IgD-negative memory B cell (primary cell): ENCODE data around the gene SLC6A15. TPM values are rescaled to one million over a fixed set of nuclear protein-coding genes. Genes with fewer than 3 reads are reported as not detected.

Source experiments
- H3K27ac Mint-ChIP-seq, 3 donors: one replicate each; pipeline ENCODE4 v1.8.0; 2020 to 2022; ENCODE audit warnings: mild to moderate bottlenecking in 3 of 3, mixed read lengths in 3 of 3, moderate library complexity in 1 of 3
- H3K27me3 Mint-ChIP-seq: one replicate; pipeline ENCODE4 v1.8.0; 2021; ENCODE audit warnings: mixed read lengths
- H3K36me3 Mint-ChIP-seq: one replicate; pipeline ENCODE4 v1.8.0; 2020; ENCODE audit warnings: mild to moderate bottlenecking, mixed read lengths
- H3K4me1 Mint-ChIP-seq, 3 donors: one replicate each; pipeline ENCODE4 v1.8.0; 2020 to 2022; ENCODE audit warnings: mixed read lengths in 3 of 3, mild to moderate bottlenecking in 1 of 3
- H3K4me3 Mint-ChIP-seq, 4 donors: one replicate each; pipeline ENCODE4 v1.8.0; 2020 to 2022; ENCODE audit warnings: mild to moderate bottlenecking in 4 of 4, mixed read lengths in 4 of 4, moderate library complexity in 3 of 4
- H3K9me3 Mint-ChIP-seq, 3 donors: one replicate each; pipeline ENCODE4 v1.8.0; 2020 to 2021; ENCODE audit warnings: mixed read lengths in 3 of 3, mild to moderate bottlenecking in 1 of 3
- polyA plus RNA-seq: library from polyadenylated mRNA; unstranded; fragments of 300-500 nt; fragmentation: Illumina TruSeq; gene quantifications from one replicate; pipeline ENCODE4 v1.2.3, GENCODE V29; 2021

The SLC6A15 gene
- polyA plus RNA-seq, result not detected

GRCh38 chr12:84912198-84913128 is at the start of gene SLC6A15:
TSS of gene SLC6A15 (minus strand) at chr12:84912799. CDS start at chr12:84892120, 20,679 bp downstream.
- Mint-ChIP-seq H3K27ac (peak within 1 kb of the TSS in 1 of 3 donors; percentile 53), H3K4me1 (peaks cover 0 to 14% (median 2%) of the 10 kb centered on the region in 3 donors), H3K9me3 (peaks cover 0 to 5% (median 4%) of the 10 kb centered on the region in 3 donors), H3K36me3 (no peaks in the 10 kb centered on the region), H3K27me3 (peaks cover 30% of the 10 kb centered on the region), H3K4me3 (peak within 1 kb of the TSS in 3 of 4 donors; percentile 53 to 72 (median 70))

- H3K27me3 Mint-ChIP-seq, result no peaks in the 10 kb centered on the region
- no peaks in the 10 kb centered on the region for H3K4me1 Mint-ChIP-seq
- no peak overlapping the region for H3K4me3 Mint-ChIP-seq
- H3K9me3 Mint-ChIP-seq, result no peaks in the 10 kb centered on the region
- no peak overlapping the region for H3K27ac Mint-ChIP-seq
- no peaks in the 10 kb centered on the region for H3K36me3 Mint-ChIP-seq
Measured at GRCh38 chr12:84960918-84961317, 48.3 kb upstream of the SLC6A15 start.

- no peaks in the 10 kb centered on the region for H3K4me1 Mint-ChIP-seq
- peaks cover 0 to 2% (median 0%) of the 10 kb centered on the region in 3 donors for H3K9me3 Mint-ChIP-seq
Measured at GRCh38 chr12:84955298-84955697, 42.7 kb upstream of the SLC6A15 start.

GRCh38 chr12:84954415-84954814 is 41.8 kb upstream of the SLC6A15 start:
- Mint-ChIP-seq H3K27ac (no peak overlapping the region), H3K4me1 (no peaks in the 10 kb centered on the region), H3K9me3 (peaks cover 0 to 2% (median 1%) of the 10 kb centered on the region in 3 donors), H3K27me3 (no peaks in the 10 kb centered on the region), H3K36me3 (no peaks in the 10 kb centered on the region), H3K4me3 (no peak overlapping the region)

More at GRCh38 chr12:84955298-84955697, 42.7 kb upstream of the SLC6A15 start:
- H3K27ac Mint-ChIP-seq, result no peak overlapping the region
- no peaks in the 10 kb centered on the region for H3K27me3 Mint-ChIP-seq
- H3K36me3 Mint-ChIP-seq, result no peaks in the 10 kb centered on the region
- H3K4me3 Mint-ChIP-seq, result no peak overlapping the region

- no peak overlapping the region for H3K27ac Mint-ChIP-seq
- H3K36me3 Mint-ChIP-seq, result no peaks in the 10 kb centered on the region
- peaks cover 0 to 4% (median 1%) of the 10 kb centered on the region in 3 donors for H3K9me3 Mint-ChIP-seq
- H3K27me3 Mint-ChIP-seq, result no peaks in the 10 kb centered on the region
- H3K4me1 Mint-ChIP-seq, result no peaks in the 10 kb centered on the region
- no peak overlapping the region for H3K4me3 Mint-ChIP-seq
Measured at GRCh38 chr12:84950971-84951546, 38.5 kb upstream of the SLC6A15 start.

- H3K9me3 Mint-ChIP-seq, result peaks cover 0 to 8% (median 1%) of the 10 kb centered on the region in 3 donors
Measured at GRCh38 chr12:84946753-84947152, 34.2 kb upstream of the SLC6A15 start.

GRCh38 chr12:84937415-84937814 is 24.8 kb upstream of the SLC6A15 start:
- no peak overlapping the region for H3K4me3 Mint-ChIP-seq
- H3K27me3 Mint-ChIP-seq, result no peaks in the 10 kb centered on the region
- H3K9me3 Mint-ChIP-seq, result peaks cover under 1 to 5% (median 3%) of the 10 kb centered on the region in 3 donors
- no peaks in the 10 kb centered on the region for H3K4me1 Mint-ChIP-seq
- peaks cover 3% of the 10 kb centered on the region for H3K36me3 Mint-ChIP-seq
- H3K27ac Mint-ChIP-seq, result no peak overlapping the region

More at GRCh38 chr12:84946753-84947152, 34.2 kb upstream of the SLC6A15 start:
- Mint-ChIP-seq H3K36me3 (no peaks in the 10 kb centered on the region), H3K4me1 (no peaks in the 10 kb centered on the region), H3K4me3 (no peak overlapping the region), H3K27me3 (no peaks in the 10 kb centered on the region), H3K27ac (no peak overlapping the region)

GRCh38 chr12:84929501-84929900 is 16.9 kb upstream of the SLC6A15 start:
- no peak overlapping the region for H3K4me3 Mint-ChIP-seq
- H3K9me3 Mint-ChIP-seq, result peaks cover 2 to 5% (median 4%) of the 10 kb centered on the region in 3 donors
- H3K27ac Mint-ChIP-seq, result no peak overlapping the region

GRCh38 chr12:84924981-84925380 is 12.4 kb upstream of the SLC6A15 start:
- Mint-ChIP-seq H3K27me3 (no peaks in the 10 kb centered on the region), H3K27ac (no peak overlapping the region), H3K4me3 (no peak overlapping the region), H3K4me1 (peaks cover 0 to 2% (median 0%) of the 10 kb centered on the region in 3 donors), H3K36me3 (no peaks in the 10 kb centered on the region), H3K9me3 (no peaks in the 10 kb centered on the region)

More at GRCh38 chr12:84929501-84929900, 16.9 kb upstream of the SLC6A15 start:
- no peaks in the 10 kb centered on the region for H3K36me3 Mint-ChIP-seq
- peaks cover 0 to 2% (median 0%) of the 10 kb centered on the region in 3 donors for H3K4me1 Mint-ChIP-seq
- no peaks in the 10 kb centered on the region for H3K27me3 Mint-ChIP-seq

- no peak overlapping the region for H3K4me3 Mint-ChIP-seq
- H3K27ac Mint-ChIP-seq, result no peak overlapping the region
- peaks cover 0 to 2% (median 0%) of the 10 kb centered on the region in 3 donors for H3K4me1 Mint-ChIP-seq
- peaks cover 0 to 4% (median 0%) of the 10 kb centered on the region in 3 donors for H3K9me3 Mint-ChIP-seq
- no peaks in the 10 kb centered on the region for H3K27me3 Mint-ChIP-seq
- no peaks in the 10 kb centered on the region for H3K36me3 Mint-ChIP-seq
Measured at GRCh38 chr12:84922693-84923092, 10.1 kb upstream of the SLC6A15 start.

GRCh38 chr12:84920331-84920730 is 7.7 kb upstream of the SLC6A15 start:
- no peaks in the 10 kb centered on the region for H3K27me3 Mint-ChIP-seq
- H3K27ac Mint-ChIP-seq, result no peak overlapping the region
- H3K9me3 Mint-ChIP-seq, result peaks cover 0 to 4% (median 0%) of the 10 kb centered on the region in 3 donors
- H3K36me3 Mint-ChIP-seq, result no peaks in the 10 kb centered on the region
- H3K4me3 Mint-ChIP-seq, result no peak overlapping the region
- H3K4me1 Mint-ChIP-seq, result peaks cover 0 to 2% (median 0%) of the 10 kb centered on the region in 3 donors

GRCh38 chr12:84919271-84919670 is 6.7 kb upstream of the SLC6A15 start:
- no peaks in the 10 kb centered on the region for H3K4me1 Mint-ChIP-seq
- H3K36me3 Mint-ChIP-seq, result no peaks in the 10 kb centered on the region
- peaks cover 2% of the 10 kb centered on the region for H3K27me3 Mint-ChIP-seq

GRCh38 chr12:84913129-84913515 is 523 bp upstream of the SLC6A15 start:
- no peaks in the 10 kb centered on the region for H3K36me3 Mint-ChIP-seq
- peaks cover 0 to 14% (median 2%) of the 10 kb centered on the region in 3 donors for H3K4me1 Mint-ChIP-seq
- H3K27me3 Mint-ChIP-seq, result peaks cover 30% of the 10 kb centered on the region
- peaks cover 0 to 5% (median 4%) of the 10 kb centered on the region in 3 donors for H3K9me3 Mint-ChIP-seq
- H3K4me3 Mint-ChIP-seq, result no peak overlapping the region
- H3K27ac Mint-ChIP-seq, result no peak overlapping the region

More at GRCh38 chr12:84919271-84919670, 6.7 kb upstream of the SLC6A15 start:
- Mint-ChIP-seq H3K9me3 (peaks cover 0 to 4% (median 0%) of the 10 kb centered on the region in 3 donors), H3K4me3 (no peak overlapping the region), H3K27ac (peak overlapping the region in 1 of 3 donors; percentile 11)

GRCh38 chr12:84911271-84912197 is 1.1 kb downstream of the SLC6A15 start:
- Mint-ChIP-seq H3K4me3 (peak overlapping the region in 3 of 4 donors; percentile 53 to 72 (median 70)), H3K27ac (peak overlapping the region in 1 of 3 donors; percentile 53), H3K36me3 (no peaks in the 10 kb centered on the region), H3K9me3 (peaks cover 0 to 6% (median 4%) of the 10 kb centered on the region in 3 donors), H3K27me3 (peaks cover 30% of the 10 kb centered on the region), H3K4me1 (peaks cover 0 to 14% (median 2%) of the 10 kb centered on the region in 3 donors)
